ENCODE data around the gene CMTM8.

Gene CMTM8

DNA sequence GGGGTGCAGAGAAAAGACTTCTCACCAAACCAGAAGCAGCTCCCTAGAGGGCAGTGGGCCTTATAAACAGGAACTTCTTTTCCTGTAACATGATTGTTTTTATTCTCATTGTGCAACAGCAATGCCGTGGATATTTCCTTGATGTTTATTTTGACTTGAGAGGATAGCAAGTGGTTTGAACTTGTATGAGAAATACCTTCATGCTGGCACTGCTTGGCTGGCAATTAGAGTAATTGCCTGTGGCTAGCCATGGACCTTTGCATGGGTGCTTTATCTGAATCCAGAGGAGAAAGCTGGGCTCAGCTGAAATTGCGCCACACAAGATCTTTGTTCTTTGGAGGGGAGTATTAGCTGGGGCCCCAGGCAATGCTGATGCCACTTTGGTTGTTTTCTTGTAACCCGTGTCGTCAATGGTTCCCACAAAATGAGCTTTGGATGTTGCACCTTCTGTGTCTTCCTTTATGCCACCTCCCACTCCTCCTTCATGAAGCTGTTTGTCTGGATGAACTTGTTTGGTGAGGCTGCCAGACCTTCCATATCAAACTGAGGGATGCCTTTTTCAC lies 37.9 kb downstream of the CMTM8 start:
- TF ChIP-seq POLR2A (IDR thresholded peaks at IDR 0.05; ENCODE audit: low read length): no peak
- no peak for DNase-seq

- TF ChIP-seq GATA1 (IDR thresholded peaks at IDR 0.05; ENCODE audit: low read depth, low read length): no peak
- TF ChIP-seq POLR2A (IDR thresholded peaks at IDR 0.05; ENCODE audit: low read length): no peak
- no peak for DNase-seq
These were observed 40.2 kb downstream of the CMTM8 start for GRCh38 chr3:32278714-32279113.

DNA sequence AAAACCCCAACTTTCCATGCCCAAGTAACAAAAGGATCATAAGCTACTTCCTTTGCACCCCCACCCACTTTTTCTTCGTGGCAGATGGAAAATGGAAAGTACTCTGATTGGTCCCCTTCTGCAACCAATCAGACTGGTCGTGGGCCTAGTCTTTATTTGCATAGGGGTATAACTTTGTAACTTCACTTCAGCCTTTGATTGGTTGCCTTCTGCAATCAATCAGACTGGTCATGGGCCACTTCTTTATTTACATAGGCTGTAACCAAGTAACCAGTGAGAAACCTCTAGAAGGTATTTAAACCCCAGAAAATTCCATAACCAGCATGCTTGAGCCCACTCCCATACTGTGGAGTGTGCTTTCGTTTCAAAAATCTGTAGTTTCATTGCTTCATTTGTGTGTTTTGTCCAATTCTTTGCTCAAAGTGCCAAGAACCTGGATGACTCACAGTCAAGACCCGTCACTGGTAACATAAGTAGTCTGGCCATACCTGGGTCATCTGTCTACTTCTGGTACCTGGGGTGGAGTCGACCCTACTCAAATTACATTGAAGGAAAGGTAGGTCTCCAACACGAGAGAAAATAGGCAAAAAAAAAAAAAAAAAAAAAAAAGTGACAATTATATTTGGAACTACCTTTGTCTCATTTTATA lies 41.9 kb downstream of the CMTM8 start:
- TF ChIP-seq POLR2A (IDR thresholded peaks at IDR 0.05; ENCODE audit: low read length): no peak
- no peak for TF ChIP-seq GATA1 (IDR thresholded peaks at IDR 0.05; ENCODE audit: low read depth, low read length)
- DNase-seq: no peak

GRCh38 chr3:32281570-32282106 lies 43.2 kb downstream of the CMTM8 start:
- TF ChIP-seq POLR2A (IDR thresholded peaks at IDR 0.05; ENCODE audit: low read length): no peak
- TF ChIP-seq GATA1 (IDR thresholded peaks at IDR 0.05; ENCODE audit: low read depth, low read length): no peak
- peak; percentile 37 to 75 for DNase-seq

- peak; percentile 16 to 52 for DNase-seq
- no peak for TF ChIP-seq GATA1 (IDR thresholded peaks at IDR 0.05; ENCODE audit: low read depth, low read length)
- TF ChIP-seq POLR2A (IDR thresholded peaks at IDR 0.05; ENCODE audit: low read length): no peak
These were observed 44.2 kb downstream of the CMTM8 start for GRCh38 chr3:32282578-32283154.

DNA sequence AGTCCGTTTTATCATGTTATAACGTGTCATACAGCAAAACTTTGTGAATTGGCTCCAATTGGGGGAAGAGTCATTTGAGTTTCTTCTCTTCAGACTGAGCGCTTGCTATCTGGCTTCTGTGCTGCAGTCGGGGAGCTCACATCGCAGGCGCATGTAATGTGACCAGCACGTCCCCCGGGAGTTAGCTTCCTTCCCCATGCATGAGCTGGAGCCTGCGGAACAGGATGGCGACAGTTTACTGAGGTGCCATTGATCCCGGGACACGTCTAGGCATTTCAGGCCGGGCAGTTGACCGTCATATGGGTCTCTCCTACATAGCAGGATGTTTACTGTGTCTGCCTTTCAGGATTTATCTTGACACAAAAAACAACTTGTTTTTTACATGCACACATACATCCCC lies 44.8 kb downstream of the CMTM8 start:
- no peak for DNase-seq
- TF ChIP-seq GATA1 (IDR thresholded peaks at IDR 0.05; ENCODE audit: low read depth, low read length): no peak
- TF ChIP-seq POLR2A (IDR thresholded peaks at IDR 0.05; ENCODE audit: low read length): no peak

DNA sequence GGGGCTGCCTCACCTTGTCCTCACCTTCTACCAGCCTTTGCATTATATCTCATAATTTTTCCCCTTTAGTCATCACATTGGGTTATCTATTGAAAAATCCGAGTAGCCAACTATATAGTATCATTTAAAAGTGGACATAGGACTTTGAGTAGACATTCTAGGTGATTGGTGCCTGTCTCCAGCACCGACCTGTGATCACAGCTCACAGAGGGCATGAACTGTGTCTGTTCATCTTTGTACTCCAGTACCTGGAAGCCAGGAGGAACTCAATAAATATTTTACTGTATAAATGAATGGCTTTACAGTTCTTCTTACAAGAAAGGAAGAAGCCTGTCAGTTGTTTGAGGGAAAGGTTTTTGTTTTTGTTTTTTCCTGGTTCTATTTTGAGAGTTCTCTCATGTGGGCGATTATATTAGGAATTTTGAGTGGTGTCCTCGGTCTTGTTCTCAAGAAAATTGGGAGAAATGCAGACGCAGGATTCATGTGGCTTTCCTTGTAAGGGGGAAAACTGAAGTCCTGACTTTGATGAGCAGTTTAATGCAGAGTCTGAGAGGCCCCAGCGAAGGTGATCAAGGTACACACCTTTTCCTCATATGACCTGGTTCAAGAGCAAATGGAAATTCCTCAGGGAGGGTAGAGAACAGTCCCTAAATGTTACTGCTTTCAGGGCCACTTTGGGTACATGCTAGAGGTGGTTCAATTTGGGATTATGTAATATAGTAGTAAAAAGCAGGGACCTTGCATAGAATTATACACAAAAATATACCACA lies 46.1 kb downstream of the CMTM8 start:
- no peak for TF ChIP-seq GATA1 (IDR thresholded peaks at IDR 0.05; ENCODE audit: low read depth, low read length)
- TF ChIP-seq POLR2A (IDR thresholded peaks at IDR 0.05; ENCODE audit: low read length): no peak
- DNase-seq: no peak

- peak in 1 of 2 experiments; percentile 17 for DNase-seq
- TF ChIP-seq POLR2A (IDR thresholded peaks at IDR 0.05; ENCODE audit: low read length) (no peak), GATA1 (IDR thresholded peaks at IDR 0.05; ENCODE audit: low read depth, low read length) (no peak)
These were observed 47.4 kb downstream of the CMTM8 start for GRCh38 chr3:32285891-32286290.

GRCh38 chr3:32288819-32289218 lies 50.3 kb downstream of the CMTM8 start:
- TF ChIP-seq POLR2A (IDR thresholded peaks at IDR 0.05; ENCODE audit: low read length): no peak
- no peak for TF ChIP-seq GATA1 (IDR thresholded peaks at IDR 0.05; ENCODE audit: low read depth, low read length)
- no peak for DNase-seq

GRCh38 chr3:32290619-32291018 lies 52.1 kb downstream of the CMTM8 start:
- no peak for TF ChIP-seq GATA1 (IDR thresholded peaks at IDR 0.05; ENCODE audit: low read depth, low read length)
- TF ChIP-seq POLR2A (IDR thresholded peaks at IDR 0.05; ENCODE audit: low read length): no peak
- no peak for DNase-seq

GRCh38 chr3:32292085-32292796 lies 53.8 kb downstream of the CMTM8 start:
- TF ChIP-seq GATA1 (IDR thresholded peaks at IDR 0.05; ENCODE audit: low read depth, low read length): no peak
- no peak for DNase-seq

DNA sequence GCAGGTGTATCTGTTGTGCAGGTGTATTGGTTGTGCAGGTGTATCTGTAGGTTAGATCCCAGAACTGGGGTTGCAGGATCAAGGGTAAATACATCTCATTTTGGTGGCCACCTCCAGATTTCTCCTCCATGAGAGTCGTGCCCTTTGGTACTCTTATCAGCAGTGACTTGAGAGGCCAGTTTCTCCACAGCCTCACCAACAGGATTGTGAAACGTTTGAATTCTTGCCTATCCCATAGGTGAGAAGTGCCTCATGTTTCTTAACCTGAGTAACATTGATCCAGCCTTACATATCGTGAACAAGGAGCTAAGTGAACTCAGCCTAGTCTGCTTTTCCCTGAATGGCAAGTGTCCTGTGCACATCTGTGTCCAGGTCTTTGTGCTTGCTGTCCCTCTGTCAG lies 55.4 kb downstream of the CMTM8 start:
- TF ChIP-seq POLR2A (IDR thresholded peaks at IDR 0.05; ENCODE audit: low read length): no peak
- TF ChIP-seq GATA1 (IDR thresholded peaks at IDR 0.05; ENCODE audit: low read depth, low read length): no peak
- no peak for DNase-seq

DNA sequence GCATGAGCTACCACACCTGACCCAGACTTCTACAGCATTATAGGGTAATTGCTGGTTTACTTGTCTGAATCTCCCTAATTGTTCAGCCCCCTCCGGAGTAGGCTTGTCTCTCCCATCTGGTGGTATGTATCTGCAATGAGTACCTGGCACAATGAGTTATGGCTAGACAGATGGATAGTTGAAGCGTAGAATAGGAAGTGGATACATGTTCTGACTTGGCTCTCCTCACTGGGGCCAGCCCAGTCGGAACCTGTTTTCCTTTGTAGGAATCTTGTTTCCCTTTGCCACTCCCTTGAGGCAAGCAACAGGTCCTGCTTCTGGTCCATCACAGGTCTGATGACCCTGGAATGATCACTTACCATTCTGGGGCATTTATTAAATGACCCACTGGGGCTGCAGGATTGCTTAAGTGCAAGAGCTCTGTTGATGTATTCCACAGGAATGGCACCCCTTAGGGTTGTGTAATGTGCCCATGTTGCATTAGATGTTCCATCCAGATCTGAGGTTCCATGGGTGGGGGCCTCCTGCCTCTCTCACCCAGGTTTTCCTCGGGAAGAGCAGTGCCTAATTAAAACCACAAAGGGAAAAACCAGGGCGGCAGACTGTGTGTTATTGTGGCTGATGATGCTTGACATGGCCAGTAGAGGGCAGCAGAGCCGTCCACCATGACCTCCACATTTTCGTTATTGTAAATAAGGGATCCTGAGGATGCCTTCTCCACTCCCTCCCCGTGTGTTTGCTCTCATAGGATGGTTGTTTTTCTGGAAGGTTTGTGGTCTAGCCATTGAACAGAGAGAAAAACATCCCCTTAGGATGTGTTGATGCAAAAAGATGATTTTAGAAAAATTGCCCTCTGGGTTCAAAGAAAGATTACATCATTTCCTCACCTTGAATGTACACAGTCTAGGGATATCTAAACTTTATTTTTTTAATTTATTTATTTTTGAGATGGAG lies 58.0 kb downstream of the CMTM8 start:
- DNase-seq: peak; percentile 62 to 79

More for the DNA sequence above, 58.0 kb downstream of the CMTM8 start:
- TF ChIP-seq POLR2A (IDR thresholded peaks at IDR 0.05; ENCODE audit: low read length) (no peak), GATA1 (IDR thresholded peaks at IDR 0.05; ENCODE audit: low read depth, low read length) (no peak)
